Urinary bladder (tissue), 4 donors: ENCODE data around the gene RAB4B. TPM values are rescaled to one million over a fixed set of nuclear protein-coding genes. Genes with fewer than 3 reads are reported as not detected.
"Not testable (repeated sequence)": the region's sequence is repeated elsewhere in the genome, so short reads cannot be mapped to it uniquely, and the experiment has no call there.

ENCODE experiments used
- DNase-seq: peaks from one replicate; pipeline ENCODE4 v3.0.0-alpha.2; 2015; ENCODE audit errors: extremely low spot score
- H3K27ac ChIP-seq: one replicate; pipeline ENCODE4 v1.5.1; 2013; ENCODE audit warnings: low read depth, mild to moderate bottlenecking, moderate library complexity
- H3K36me3 ChIP-seq: one replicate; pipeline ENCODE4 v1.6.1; 2013; ENCODE audit warnings: mild to moderate bottlenecking, moderate library complexity; ENCODE audit not compliant: insufficient read depth
- H3K4me1 ChIP-seq: one replicate; pipeline ENCODE4 v1.6.1; 2013; ENCODE audit warnings: mild to moderate bottlenecking, moderate library complexity; ENCODE audit not compliant: insufficient read depth
- H3K4me3 ChIP-seq: one replicate; pipeline ENCODE4 v1.5.1; 2013; ENCODE audit warnings: low read depth, low read length
- WGBS: extraction: QIAGEN DNeasy Blood & Tissue Kit; methylation state at CpG from one replicate; pipeline ENCODE4 v1.1.7; 2013; 5-methylcytosine and 5-hydroxymethylcytosine counted together
- polyA plus RNA-seq: library from polyadenylated mRNA; stranded (reverse); fragments of 200-250 nt; gene quantifications from one replicate; pipeline ENCODE4 v1.2.3, GENCODE V29; 2013
- total RNA-seq: library from RNA; depleted of rRNA; stranded (reverse); fragments of >200 nt; gene quantifications from one replicate; pipeline ENCODE4 v1.2.3, GENCODE V29; 2014
- donor health status: healthy with polysubstance abuse.
- donor health status: healthy.

The RAB4B gene, protein sequence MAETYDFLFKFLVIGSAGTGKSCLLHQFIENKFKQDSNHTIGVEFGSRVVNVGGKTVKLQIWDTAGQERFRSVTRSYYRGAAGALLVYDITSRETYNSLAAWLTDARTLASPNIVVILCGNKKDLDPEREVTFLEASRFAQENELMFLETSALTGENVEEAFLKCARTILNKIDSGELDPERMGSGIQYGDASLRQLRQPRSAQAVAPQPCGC
- total RNA-seq (2.7 TPM), polyA plus RNA-seq (46.2 TPM)

DNA sequence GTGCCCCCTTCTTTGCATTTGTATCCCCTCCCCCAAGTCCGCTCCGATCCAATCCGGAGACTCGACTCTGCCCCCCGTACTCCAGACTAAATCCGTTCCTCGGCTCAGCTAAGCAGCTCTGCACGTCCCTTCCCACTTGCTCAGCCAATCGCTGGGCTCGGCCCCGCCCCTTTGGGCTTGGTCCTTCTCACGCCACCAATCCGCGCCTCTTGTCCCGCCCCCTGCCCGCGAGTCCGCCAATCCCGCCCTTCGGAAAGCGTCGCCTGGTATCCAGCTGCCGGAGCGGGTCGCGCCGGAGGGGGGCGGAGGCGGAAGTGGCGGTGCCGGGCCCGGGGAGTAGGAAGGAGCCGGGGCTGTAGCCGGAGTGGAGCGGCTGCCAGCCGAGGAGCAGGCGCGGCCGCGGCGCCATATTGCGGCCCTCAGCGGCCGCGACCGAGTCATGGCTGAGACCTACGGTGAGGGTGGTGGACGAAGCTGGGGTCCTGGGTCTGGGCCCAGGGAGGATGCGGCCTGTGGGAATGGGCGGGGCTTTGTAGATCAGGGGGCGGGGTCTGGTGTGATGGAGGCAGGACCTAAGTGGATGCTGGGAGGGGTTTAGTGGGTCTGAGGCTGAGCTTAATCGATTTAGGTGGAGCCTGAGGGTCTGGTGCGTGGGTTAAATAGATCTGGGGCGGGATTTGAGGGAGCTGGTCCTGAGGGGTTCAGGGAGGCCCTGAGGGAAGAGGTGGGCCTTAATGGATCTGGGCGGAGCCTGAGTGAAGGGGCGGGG lies at the start of gene RAB4B:
Gene RAB4B (plus strand): TSS at position 311 of the 769 bp plus-strand sequence. CDS start 129 bp downstream, at position 440.
- peak within 1 kb of the TSS; percentile 49 for H3K4me3 ChIP-seq
- DNase-seq, result peak; percentile 99
- peak within 1 kb of the TSS; percentile 97 for H3K27ac ChIP-seq
- under 1% methylated on average over 56 of the region's 56 CpGs for WGBS
- H3K36me3 ChIP-seq, result no peaks in the 10 kb centered on the region
- H3K4me1 ChIP-seq, result no peaks in the 10 kb centered on the region

DNA sequence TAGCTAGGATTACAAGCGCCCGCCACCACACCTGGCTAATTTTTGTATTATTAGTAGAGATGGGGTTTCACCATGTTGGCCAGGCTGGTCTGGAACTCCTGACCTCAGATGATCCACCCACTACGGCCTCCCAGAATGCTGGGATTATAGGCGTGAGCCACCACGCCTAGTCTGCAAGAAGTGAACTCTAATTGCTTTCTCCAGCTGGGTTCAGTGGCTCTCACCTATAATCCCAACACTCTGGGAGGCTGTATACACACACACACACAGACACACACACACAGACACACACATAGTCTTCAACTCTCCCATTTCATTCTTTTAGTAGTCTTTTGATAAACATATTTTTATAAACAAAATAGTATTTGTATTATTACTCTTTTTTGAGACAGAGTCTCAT lies 48.0 kb upstream of the RAB4B start:
- not testable (repeated sequence) for H3K36me3 ChIP-seq, H3K4me3 ChIP-seq, H3K4me1 ChIP-seq, DNase-seq, H3K27ac ChIP-seq
- WGBS, result 93% methylated on average over 5 of the region's 5 CpGs

DNA sequence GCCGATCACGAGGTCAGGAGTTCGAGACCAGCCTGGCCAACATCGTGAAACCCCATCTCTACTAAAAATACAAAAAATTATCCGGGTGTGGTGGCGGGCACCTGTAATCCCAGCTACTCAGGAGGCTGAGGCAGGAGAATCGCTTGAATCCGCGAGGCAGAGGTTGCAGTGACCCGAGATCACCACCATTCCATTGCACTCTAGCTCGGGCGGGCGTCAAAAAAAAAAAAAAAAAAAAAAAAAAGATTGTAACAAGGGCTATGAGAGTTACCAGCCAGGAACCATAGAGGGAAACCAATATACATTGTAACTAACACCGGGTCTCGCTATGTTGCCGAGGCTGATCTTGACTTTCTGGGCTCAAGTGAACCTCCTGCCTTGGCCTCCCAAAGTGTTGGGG lies 45.7 kb upstream of the RAB4B start:
- not testable (repeated sequence) for H3K27ac ChIP-seq, H3K4me3 ChIP-seq, DNase-seq, H3K4me1 ChIP-seq, H3K36me3 ChIP-seq
- 96% methylated on average over 16 of the region's 16 CpGs for WGBS

DNA sequence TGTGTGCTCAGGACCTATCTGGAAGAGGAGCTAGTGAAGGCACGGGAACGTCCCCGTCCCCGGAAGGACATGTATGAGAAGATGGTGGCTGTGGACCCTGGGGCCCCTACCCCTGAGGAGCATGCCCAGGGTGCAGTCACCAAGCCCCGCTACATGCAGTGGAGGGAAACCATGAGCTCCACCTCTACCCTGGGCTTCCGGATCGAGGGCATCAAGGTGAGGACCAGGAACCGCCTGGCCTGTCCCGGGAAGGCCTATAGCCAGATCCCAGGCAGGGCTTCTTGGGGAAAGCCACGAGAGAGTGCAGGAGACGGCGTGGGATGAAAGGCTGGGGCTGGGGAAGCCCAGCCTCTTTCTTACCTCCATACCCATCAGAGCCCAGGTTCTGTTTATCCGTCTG lies 44.9 kb upstream of the RAB4B start:
- Histone ChIP-seq H3K27ac (no peak overlapping the region), H3K4me1 (no peaks in the 10 kb centered on the region), H3K36me3 (peaks cover 8% of the 10 kb centered on the region), H3K4me3 (no peak overlapping the region)
- 90% methylated on average over 13 of the region's 13 CpGs for WGBS
- DNase-seq, result no peak

DNA sequence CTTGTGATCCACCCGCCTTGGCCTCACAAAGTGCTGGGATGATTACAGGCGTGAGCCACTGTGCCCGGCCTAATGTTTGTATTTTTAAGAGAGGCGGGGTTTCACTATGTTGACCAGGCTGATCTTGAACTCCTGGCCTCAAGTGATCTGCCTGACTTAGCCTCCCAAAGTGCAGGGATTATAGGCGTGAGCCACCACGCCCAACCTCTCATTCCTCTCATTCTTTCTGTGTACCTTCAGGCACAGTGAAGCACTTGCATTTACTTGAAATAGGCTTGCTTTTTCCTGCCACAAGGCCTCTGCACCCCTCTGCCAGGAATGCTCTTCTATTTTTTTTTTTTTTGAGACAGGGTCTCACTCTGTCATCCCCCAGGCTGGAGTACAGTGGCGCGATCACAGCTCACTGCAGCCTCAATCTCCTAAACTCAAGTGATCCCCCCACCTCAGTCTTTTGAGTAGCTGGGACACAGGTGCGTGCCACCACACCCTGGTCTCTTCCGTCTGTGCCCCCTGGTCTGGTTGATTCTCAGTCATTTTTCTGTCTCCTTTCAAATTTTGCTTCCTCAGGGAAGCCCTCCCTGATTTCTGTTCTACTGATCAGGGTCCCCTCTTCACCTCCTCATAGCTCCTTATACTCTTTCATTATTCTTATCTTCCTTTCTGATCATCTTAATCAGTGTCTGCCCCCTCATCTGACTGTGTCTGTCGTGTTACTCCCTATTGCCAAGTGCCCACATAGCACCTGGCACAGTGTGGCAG lies 42.9 kb upstream of the RAB4B start:
- no peak for DNase-seq
- Histone ChIP-seq H3K4me1 (no peaks in the 10 kb centered on the region), H3K36me3 (peaks cover 8% of the 10 kb centered on the region), H3K27ac (no peak overlapping the region), H3K4me3 (no peak overlapping the region)
- 92% methylated on average over 11 of the region's 11 CpGs for WGBS

DNA sequence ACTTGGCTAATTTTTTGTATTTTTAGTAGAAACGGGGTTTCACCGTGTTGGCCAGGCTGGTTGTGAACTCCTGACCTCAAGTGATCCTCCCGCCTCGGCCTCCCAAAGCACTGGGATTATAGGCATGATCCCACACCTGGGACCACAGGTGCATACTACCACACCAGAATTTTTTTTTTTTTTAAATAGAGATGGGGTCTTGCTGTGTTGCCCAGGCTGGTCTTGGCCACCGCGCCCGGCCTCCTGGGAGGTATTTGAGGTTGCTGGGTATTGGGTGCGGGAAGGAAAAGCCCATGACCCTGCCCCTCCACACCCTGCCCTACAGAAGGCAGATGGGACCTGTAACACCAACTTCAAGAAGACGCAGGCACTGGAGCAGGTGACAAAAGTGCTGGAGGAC lies 41.4 kb upstream of the RAB4B start:
- Histone ChIP-seq H3K4me1 (no peaks in the 10 kb centered on the region), H3K27ac (no peak overlapping the region), H3K36me3 (peaks cover 2% of the 10 kb centered on the region), H3K4me3 (no peak overlapping the region)
- WGBS, result 87% methylated on average over 9 of the region's 9 CpGs
- no peak for DNase-seq

DNA sequence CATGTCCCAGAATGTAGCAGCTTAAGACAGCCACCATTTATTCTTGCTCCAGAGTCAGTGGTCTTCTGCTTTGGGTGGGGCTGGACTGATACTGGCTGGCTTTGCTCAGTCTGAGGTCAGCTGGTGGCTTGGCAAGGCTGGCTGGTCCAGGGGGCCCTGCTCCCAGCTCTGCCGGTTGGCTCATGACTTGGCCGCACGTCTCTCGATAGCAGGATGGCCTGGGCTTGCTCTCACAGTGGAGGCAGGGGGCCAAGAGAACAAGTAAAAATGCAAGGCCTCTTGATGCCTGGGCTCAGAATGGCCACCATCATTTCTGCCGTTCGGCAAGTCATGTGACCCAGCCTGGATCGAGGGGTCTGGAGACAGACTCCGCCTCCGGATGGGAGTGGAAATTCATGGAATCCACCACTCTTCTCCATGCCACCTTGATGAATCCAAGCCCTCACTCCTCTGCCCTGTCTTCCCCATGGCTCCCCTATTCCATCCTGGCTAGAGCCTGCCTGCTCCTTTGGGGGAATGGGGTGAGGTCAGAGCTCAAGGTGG lies 40.9 kb upstream of the RAB4B start:
- no peak for DNase-seq
- H3K27ac ChIP-seq, result no peak overlapping the region
- WGBS, result 80% methylated on average over 9 of the region's 9 CpGs
- no peak overlapping the region for H3K4me3 ChIP-seq
- H3K4me1 ChIP-seq, result no peaks in the 10 kb centered on the region
- peaks cover 2% of the 10 kb centered on the region for H3K36me3 ChIP-seq

DNA sequence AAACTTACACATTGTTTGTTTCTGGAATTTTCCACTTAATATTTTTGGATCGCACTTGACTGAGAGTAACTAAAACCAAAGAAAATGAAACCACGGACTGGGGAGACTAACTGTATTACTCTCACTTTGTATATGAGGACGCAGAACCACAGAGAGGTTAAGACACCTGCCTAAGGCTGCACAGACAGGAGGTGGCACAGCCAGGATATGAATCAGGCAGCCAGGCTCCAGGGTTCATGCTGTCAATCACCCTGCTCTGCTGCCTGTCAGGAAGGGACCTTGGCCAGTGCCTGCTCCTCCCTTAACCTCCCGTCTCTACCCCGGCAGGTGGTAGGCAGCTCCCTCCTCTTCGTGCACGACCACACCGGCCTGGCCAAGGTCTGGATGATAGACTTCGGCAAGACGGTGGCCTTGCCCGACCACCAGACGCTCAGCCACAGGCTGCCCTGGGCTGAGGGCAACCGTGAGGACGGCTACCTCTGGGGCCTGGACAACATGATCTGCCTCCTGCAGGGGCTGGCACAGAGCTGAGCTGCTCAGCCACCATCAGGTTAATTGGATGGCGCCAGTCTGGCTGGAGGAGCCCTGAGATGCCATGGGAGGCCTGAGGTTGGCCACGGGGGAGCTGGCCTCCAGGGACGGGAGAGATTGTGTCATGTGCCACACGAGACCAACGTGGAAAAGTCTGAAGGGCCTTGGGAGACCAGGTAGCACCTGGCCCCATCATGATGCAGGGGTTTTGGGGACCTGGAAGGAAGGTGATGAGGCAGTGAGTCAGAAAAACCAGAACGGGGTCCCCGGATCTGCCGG lies 38.8 kb upstream of the RAB4B start:
- DNase-seq, result no peak
- H3K4me1 ChIP-seq, result no peaks in the 10 kb centered on the region
- no peak overlapping the region for H3K27ac ChIP-seq
- H3K4me3 ChIP-seq, result no peak overlapping the region
- WGBS, result 84% methylated on average over 22 of the region's 22 CpGs
- peaks cover 2% of the 10 kb centered on the region for H3K36me3 ChIP-seq

DNA sequence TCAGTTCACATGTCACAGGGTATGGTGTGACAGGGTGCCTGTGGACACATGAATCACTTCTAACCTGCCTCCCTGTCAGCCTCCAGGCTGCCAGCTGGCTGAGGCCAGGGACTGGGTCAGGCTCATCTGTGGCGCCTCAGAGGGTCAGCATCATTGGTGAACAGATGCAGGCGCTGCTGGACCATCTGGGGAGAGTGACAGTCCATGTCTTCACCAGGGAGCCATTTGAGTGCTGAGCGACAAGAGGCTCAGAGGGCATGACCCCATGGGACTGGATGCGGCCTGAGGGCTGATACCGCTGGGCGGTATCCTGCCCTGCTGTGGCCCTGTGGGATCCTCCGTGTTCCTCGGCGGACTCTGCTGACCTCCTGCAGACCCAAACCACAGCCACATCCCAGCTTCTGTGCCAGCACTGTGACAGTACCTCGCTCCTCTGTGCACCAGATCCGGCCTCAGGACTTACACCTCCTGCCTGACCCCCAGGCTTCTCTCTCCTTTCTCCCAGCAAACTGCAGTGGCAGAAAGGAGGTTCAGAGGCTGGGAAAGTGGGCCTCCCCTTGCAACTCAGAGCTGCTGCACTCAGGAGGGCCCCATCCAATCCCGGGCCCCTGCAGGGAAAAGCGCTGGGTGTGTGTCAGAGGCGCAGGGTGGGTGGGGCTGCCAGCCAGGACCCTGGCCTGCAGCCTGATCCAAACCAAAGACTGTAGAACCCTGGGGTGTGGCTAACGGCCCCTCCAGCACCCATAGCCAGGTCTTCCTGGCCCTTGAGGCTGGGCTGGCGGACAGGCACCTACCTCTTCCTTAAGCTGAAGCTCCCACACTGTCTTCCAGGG lies 38.0 kb upstream of the RAB4B start:
- WGBS, result 67% methylated on average over 16 of the region's 16 CpGs
- no peak for DNase-seq
- H3K36me3 ChIP-seq, result peaks cover 2% of the 10 kb centered on the region
- H3K4me3 ChIP-seq, result no peak overlapping the region
- no peaks in the 10 kb centered on the region for H3K4me1 ChIP-seq
- peak overlapping the region; percentile 51 for H3K27ac ChIP-seq

DNA sequence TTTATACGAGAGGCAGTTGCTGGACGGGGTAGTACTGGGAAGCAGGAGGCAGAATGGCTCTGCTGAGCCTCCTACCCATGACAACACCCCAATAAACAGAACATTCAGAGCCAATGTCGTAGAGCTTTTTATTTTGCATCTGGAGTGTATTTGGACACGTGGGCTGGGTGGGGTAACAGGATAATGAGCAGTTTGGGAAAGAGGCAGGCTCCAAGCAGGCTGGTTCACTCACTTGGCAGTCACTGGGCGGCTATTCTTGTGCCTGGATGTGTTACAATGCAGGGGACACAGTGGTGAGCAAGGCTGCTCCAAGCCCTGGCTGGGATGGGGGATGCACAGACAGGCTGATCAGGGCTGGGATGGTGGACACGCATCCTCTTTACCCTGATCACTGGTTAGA lies 37.3 kb upstream of the RAB4B start:
- WGBS, result 41% methylated on average over 6 of the region's 6 CpGs
- Histone ChIP-seq H3K4me1 (no peaks in the 10 kb centered on the region), H3K27ac (no peak overlapping the region), H3K36me3 (peaks cover under 1% of the 10 kb centered on the region), H3K4me3 (no peak overlapping the region)
- DNase-seq, result no peak

DNA sequence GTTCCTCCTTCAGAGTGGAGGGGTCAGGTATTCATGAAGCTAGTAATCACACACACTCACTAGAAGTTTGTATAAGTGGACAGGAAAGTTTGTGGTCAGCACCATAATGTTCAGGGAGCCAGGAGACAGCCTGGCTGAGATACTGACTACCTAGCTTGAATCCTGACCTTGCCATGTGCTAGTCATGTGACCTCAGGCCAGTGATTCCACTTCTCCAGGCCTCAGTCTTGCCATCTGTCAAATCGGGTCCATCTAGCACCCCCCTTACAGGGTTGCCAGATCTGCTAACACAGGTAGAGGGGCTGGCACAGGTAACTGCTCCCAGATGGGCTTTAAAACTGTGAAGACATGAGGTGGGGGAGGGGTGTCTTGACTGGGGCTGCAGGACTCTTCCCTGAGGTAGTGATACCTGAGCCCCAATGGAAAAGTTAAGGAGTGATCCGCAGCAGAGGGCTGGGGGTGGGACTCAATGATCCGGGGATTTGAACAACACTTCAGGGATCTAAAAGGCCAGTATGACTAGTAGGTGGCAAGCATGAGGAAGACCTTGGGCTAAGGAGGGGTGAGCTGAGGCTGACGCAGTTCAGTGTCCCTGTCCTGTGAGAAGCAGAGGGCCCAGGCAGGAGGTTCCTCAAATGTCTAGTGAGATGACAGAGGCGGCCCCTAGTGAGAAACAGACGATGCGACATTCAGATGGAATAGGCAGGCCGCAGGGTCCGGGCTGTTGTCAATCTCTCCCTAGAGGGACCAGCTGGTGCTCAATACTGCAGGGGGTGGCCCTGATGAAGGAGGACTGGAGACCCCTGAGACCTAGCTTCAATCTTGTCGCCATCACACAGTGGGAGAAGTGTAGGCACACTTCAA lies 36.3 kb upstream of the RAB4B start:
- DNase-seq, result no peak
- no peak overlapping the region for H3K27ac ChIP-seq
- 81% methylated on average over 10 of the region's 10 CpGs for WGBS
- no peaks in the 10 kb centered on the region for H3K36me3 ChIP-seq
- H3K4me1 ChIP-seq, result no peaks in the 10 kb centered on the region
- no peak overlapping the region for H3K4me3 ChIP-seq

DNA sequence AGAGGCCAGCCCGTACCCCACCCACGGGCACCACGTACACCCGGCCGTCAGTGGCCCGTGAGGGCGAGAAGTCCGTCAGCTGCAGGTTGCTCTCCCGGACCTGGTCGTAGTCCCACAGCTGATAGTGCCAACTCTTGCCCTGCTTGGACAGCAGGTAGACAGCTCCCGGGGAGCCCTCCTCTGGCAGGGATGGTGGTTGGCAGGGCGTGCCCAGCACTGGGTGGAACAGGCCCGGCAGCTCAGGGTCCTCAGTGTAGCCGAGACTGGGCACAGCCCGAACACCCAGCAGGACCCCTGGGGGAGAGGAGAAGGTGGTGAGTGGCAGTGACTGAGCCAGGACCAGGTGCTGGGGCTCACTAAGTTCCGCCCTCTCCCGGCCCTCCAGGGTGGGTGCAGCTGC lies 35.6 kb upstream of the RAB4B start:
- Histone ChIP-seq H3K27ac (no peak overlapping the region), H3K4me3 (no peak overlapping the region), H3K36me3 (no peaks in the 10 kb centered on the region), H3K4me1 (no peaks in the 10 kb centered on the region)
- 86% methylated on average over 17 of the region's 17 CpGs for WGBS
- no peak for DNase-seq
